ENCODE results near the gene TRIML2.

GRCh38 chr4:188139671-188140070 is 30.3 kb upstream of the TRIML2 start:
- TF ChIP-seq POLR2AphosphoS5 (IDR thresholded peaks at IDR 0.05; ENCODE audit: low read depth, low read length) = no peak
- no peak for TF ChIP-seq REST (IDR thresholded peaks at IDR 0.05; ENCODE audit: insufficient read depth in 1 of 2, low read depth in 2 of 2, low read length in 2 of 2)

All from PFSK-1 (cell line).